Suppressor macrophage treated with lipopolysaccharide for 4 hours (primary cell): ENCODE results near the gene NBL1.

Experiments
- DNase-seq: peaks from one replicate; pipeline ENCODE4 v3.0.0-alpha.2; 2020

The NBL1 gene, protein sequence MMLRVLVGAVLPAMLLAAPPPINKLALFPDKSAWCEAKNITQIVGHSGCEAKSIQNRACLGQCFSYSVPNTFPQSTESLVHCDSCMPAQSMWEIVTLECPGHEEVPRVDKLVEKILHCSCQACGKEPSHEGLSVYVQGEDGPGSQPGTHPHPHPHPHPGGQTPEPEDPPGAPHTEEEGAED

DNA sequence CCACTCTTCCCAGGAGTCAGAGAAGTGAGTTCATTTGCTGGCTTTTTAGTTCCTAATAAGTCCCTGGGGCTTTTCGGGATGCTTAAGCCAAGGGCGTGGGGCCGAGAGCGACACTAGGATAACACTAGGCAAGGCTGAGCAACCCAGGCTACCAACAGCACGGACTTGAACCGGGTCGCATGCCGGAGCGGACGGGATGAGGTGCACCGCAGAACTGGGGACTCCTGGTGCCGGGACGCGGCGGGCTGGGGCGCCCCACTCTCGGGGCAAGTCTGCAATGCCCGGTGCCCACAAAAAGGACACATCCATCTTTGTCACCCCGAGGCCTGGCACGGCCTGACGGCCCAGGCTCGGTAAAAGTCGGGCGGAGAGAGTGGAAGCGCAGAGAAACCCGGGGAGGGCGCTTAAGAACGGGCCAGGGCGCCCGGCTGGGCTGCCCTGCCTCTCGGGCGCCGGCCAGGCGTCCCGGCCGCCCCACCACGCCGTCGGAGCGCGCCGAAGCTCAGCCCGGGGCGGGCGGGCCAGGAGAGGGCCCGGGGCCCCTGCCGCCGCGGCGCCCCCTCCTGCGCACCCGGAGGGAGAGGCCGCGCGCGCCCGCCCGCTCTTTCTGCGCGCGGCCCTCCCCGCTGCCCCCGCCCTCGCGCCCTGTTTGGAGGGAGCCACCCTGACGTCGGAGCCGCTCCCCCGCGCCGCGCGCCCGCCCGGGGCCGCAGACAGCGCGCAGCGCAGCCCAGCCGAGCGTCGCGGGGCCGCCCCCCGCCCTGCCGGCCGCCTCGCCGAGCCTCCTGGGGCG, at the start of gene NBL1:
Gene NBL1, plus strand, starts transcription at position 710 of the 793 bp plus-strand sequence. CDS start 10,720 bp downstream, outside the sequence.
- DNase-seq: peak; percentile 49

DNA sequence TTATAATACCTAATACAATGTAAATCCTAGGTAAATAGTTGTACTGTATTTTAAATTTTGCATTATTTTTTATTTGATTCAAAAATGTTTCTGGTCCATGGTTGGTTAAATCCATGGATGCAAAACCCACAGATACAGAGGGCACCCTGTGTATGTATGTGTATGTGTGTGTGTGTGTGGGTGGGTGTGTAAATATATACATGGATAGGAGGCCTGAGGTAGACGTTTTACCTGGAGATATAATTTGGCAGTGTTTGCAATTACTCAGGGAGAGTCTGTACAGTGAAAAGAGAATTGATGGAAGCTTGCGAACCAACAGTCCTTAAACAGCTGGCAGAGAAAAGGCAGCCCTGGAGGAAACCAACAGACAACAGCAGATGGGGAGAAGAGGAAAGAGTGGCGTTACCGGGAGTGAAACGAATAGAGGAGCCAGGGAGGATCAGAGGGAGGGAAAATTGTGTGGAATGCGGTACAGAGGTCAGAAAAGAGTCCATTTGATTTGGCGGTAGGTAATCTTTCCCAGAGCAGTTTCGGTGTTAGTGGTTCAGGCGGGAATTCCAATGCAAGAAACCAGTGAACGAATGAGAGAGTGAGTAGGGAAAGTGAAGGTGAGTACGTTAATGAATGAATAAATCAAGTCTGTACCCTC, 47.9 kb upstream of the NBL1 start:
- no peak for DNase-seq

DNA sequence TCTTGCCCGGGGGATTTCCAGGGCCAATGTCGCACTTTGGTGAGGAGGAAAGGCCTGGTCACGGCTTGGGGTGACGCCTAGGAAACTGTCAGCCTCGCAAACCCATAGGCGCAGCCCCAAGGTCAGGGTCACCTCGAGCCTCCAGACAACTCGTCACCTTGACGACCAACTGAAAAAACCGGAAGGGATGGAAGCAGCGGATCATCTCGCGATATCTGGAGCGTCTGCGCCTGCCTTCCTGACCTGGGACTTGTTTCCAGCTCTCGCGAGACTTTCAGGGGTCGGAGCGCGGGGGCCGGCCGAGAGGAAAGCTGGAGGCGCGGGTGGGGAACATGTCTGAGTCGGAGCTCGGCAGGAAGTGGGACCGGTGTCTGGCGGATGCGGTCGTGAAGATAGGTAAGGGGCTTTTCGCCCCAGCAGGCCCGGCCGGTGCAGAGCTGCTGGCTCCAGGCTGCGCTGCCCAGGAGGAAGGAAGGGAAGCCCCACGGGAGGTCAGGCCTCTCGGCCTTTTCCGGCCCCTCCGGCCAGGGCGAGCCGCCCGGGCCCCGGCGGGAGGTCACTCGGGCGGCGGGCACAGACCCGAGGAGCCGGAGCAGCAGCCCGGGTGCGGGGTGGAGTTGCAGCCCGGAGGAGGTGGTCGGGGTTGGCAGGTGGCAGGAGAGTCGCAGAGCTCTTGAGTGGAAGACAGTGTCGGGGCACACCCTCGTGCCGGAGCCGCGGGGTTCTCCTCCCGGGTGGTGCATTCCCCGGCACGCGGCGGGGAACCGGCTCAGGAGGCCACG, 47.2 kb upstream of the NBL1 start:
- DNase-seq: peak; percentile 99

DNA sequence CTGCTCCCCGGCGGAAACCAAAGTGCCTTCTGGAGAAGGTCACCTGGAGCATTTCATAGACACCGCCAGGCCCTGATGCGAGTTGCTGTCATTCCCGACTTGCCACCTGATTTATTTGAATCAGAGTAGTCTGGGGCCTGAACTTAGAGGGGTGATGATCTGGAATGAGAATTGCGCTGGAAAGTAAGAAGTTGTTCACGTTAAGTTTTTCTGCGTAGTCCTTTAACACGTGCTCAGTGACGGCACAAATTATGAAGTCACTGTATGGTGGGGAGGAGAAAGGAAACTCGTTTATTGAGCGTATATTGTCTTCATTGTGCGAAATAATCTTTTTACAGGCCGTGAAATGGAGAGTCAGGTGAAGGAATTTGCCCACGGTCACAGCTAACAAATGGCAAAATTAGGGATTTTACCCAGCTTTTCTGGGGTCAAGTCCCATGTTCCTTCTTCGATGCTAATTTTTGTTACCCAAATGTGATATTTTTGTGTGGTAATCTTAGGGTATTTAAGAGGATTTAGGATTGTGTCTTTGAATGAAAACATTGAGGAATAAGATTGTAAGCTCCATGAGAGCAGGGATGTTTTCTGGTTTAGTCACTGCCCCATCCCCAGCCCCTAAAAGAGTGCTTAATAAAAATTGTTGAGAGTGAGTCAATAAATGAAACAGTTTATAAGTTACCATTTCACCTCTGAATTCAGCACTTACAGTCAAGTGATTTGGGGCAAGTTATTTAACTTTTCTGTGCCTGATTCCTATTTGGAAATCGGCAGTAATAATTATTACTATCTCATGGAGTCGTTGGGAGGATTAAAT, 46.4 kb upstream of the NBL1 start:
- peak; percentile 75 for DNase-seq

DNA sequence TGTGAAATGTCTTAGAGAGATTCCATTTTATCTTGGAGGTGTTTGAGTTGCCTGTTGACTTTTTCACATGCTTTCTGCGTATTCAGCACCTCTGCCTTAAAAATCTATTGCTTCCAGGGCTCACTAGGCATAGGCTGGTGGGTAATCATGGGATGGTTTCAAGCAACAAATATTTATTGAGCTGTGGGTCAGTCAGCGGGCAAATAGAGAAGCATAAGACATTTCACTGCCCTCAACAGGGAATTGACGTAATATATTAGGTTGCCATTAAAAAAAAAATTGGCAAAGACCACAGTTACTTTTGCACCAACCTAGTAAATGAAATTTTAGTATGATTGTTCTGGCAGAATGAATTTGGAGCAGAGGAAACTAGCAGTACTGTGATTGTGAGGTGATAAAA, 44.3 kb upstream of the NBL1 start:
- DNase-seq: no peak

DNA sequence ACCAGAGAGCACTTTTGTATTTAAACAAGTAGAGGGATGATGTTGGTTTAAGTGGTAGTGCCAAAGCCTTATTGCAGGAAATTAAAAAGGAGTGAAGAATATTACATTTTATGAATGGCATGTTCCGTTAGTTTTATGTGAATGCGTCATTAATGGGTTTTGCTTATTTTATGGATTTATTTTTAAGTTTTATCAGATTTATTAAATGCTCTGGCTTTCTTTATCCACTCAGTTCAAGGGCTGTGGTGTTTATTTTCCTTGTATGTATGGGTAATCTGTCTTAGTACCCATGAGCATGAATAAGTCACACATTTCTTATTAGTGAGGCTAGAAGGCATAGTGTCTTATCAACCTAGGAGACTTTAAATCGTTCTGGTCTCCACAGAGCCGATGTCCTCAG, 41.6 kb upstream of the NBL1 start:
- DNase-seq: no peak

DNA sequence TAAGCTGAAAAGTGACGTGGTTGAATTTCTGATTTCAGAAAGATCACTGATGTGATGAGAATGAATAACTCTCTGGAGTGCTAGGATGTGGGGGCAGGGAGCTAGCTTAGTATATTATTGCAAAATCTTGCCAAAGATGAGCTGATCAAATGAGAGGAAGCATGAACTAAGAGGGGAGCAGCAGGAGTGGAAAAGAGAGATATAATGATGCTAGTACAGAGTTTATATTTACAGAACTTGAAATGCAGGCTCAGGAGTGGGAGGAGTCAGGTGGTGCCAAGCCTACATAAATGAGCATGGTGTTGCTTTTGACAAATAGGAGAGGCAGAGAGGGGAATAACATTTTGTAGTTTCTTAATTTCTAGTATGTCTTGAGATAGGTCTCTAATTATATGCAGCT, 38.1 kb upstream of the NBL1 start:
- DNase-seq: peak; percentile 55

DNA sequence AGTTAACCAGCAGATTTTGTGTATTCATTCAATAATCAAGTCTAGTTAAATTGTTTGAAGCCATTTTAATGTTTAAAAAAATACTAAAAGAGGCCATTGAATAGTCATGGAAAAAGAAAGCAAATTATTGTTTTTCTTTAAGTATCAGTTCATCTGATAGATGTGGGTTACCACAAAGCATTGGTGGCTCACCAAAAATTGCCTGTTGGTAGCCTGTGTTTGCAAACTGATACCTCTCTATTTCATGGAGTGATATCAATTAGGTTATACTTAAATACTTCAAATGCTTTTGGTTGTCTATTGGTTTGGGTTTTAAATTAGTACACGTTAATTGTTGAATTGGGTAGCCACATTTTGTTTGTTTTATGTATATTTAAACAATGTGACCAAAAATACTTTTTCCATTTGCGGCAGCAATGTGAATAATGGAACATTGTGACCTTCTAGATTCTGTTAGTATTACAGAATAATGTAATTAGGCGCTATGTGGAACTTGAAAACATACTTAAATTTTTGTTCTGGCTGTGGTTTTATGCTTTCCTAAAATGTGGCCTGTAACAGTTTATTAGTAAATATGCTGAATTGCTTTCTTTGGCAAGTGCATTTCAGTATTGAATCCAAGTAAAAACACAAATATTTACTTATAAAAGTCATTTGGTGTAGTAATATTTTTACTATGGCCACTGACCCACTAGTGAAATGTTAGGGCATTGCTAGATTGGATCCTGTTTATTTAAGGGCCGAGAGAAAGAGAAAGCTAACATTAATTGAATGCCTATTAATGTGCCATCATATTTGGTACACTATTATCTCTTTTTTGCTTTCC, 37.1 kb upstream of the NBL1 start:
- no peak for DNase-seq

DNA sequence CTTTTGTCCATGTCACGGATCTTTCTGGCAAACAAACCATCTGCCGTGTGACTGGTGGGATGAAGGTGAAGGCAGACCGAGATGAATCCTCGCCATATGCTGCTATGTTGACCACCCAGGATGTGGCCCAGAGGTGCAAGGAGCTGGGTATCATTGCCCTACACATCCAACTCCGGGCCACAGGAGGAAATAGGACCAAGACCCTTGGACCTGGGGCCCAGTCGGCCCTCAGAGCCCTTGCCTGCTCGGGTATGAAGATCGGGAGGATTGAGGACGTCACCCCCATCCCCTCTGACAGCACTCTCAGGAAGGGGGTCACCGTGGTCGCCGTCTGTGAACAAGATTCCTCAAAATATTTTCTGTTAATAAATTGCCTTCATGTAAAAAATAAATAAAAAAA, 35.9 kb upstream of the NBL1 start:
- DNase-seq: no peak

DNA sequence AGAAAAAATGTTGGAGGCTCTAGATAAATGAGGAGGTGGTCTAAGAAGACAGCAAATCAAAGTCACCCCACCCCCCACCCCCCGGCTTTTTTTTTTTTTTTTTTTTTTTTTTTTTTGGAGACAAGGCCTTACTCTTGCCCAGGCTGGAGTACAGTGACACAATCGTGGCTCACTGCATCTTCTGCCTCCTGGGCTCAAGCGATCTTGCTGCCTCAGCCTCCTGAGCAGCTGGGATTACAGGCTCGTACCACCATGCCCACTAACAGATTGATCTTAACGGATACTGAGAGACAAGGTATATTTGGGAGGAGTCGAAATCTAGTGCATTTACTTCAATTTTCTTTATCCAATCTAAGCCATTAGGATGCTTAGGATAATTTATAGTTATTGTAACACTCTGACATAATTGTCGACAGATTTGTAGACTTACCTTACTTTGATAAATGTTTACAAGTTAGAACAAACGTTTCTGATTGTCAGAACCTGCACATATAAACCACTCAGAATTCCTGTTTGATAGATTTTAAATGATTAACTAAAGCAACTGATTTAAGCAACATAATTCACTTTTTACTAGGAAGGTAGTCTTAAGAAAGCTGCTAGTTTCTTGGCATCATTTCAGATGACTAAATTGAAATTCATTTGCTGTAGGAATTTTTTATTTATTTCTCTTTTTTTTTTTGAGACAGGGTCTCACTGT, 33.7 kb upstream of the NBL1 start:
- DNase-seq: no peak

DNA sequence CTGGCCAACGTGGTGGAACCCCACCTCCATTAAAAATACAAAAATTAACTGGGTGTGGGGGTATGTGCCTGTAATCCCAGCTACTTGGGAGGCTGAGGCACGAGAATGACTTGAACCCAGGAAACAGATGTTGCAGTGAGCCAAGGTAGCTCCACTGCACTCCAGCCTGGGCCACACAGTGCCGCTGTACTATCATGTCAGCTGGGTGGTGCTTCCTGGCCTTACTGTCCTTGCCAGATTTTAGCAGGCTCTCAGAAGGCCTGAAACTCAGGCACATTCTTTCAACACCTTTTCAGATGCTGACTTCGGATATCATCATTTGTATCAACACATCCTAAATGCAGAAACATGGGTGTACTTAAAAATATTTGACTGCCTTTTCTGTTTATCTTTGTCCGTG, 31.6 kb upstream of the NBL1 start:
- DNase-seq: no peak

DNA sequence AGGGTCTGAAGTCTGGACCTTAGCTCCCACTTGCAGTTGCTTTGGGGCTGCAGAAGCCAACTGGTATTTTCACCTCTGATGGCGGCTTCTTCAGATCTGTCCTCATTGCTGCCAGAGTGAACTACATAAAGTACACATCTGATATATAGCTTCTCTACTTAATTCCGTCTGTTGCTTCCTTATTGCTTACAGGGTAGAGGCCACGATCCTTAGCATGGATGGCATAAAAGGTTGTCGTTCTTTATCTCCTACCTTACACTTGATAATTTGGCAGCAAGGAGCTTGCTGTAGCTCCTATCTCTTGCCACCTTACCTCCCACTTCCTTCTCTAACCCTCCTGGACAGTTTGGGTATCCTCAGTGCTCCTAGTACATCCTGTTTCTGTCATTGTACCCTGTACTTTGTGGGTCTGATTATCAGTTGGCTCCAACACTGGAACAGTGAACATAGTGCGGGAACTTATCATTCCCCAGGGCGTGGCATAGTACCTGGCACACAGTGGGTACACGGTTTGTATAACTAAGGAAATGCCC, 30.9 kb upstream of the NBL1 start:
- DNase-seq: no peak

DNA sequence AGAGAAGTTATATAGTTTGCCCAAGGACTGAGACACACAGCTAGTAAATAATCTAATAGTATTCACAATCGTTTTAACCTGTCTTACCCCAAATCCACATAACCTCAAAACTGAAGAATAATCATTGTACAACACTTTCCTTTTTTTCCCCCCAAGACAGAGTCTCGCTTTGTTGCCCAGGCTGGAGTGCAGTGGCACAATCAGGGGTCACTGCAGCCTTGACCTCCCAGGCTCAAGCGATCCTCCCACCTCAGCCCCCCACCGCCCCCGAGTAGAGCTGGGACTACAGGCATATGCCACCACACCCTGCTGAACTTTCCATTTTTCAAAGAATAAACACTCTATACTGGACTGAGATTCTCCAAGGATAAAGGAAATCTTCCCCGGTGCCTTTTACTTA, 28.7 kb upstream of the NBL1 start:
- DNase-seq: no peak

DNA sequence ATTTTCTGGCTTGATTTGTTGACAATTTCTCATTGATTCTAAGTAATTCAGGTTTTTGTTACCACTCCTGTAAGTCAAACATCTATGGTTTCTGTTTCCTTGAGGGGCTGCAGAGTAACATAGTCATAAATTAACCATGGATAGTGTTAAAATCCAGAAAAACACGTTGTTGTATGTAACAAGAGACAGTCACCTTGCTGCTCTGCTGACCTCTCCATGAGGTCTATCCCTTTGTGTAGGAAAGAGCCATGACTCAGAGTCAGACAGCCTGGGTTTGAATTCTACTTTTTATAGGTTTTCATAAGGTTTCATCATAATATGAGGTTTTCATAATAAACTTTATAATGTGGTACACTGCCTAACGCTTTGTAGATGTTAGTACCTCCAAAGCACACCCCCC, 27.6 kb upstream of the NBL1 start:
- no peak for DNase-seq

DNA sequence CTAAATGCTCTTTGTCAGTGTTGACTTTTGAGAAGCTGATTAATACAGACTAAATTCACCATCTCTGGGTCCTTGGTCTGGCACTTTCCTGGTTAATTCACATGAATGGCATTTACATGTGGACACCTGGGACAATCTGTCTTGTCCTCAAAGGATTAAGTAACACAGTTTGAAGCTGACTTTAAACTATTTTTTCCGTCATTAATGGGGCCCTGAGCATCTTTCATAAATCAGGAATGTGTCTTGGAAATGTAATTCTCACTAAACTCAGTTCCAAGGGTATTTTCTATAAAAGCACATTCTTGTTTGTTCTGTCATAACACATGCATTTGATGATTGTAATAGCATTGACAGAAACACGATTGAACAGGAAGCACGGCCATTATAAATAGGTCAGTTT, 26.7 kb upstream of the NBL1 start:
- DNase-seq: no peak

DNA sequence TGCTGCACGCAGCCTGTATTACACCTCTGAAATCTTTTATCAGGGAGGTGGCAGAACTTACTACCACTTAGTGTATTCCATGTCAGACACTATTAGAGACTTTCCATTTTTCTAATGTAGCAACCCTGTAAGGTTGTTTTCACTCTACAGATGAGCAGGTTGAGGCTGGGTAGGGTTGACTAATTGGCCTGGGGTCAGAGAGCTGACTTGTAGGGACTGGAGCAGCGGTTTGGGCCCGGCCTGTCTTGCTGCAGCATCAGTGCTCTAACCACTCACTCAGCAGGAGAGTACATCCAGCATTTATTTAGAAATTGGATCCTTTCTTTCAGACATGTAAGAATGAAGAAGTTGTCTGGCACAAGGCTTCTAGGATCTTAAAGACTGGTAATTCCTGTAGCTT, 25.7 kb upstream of the NBL1 start:
- DNase-seq: no peak

DNA sequence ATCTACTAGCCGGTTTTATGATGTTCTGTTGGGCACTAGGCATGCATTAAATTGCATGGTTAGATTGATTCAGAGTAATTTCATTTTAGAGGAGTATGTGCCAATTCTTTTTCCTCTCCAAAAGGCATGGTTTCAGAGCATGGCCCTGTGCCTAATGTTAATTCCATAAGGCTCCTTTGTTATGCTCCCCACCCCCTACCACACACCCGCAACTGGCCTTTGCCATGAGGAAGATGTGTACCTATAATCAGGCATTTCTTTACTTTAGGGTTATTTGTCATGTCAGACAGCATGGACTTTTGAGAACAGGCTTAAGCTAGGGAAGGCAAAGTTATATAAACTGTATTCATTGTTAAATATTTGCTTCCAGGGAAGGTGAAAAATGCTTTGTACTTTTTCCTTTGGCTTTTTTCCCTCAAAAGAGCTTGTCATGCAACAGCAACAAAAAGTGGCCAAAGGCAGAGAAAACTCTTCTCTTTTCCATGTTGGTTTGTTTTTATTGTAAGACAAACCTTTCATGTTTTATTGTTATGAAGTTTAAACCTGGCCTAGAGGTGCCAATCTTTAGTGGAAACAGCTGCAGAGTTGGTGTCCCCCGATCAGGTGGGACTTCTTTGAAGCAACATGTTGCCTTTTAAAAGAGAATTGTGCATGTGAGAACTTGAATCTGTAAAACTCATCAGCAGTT, 24.3 kb upstream of the NBL1 start:
- DNase-seq: no peak

DNA sequence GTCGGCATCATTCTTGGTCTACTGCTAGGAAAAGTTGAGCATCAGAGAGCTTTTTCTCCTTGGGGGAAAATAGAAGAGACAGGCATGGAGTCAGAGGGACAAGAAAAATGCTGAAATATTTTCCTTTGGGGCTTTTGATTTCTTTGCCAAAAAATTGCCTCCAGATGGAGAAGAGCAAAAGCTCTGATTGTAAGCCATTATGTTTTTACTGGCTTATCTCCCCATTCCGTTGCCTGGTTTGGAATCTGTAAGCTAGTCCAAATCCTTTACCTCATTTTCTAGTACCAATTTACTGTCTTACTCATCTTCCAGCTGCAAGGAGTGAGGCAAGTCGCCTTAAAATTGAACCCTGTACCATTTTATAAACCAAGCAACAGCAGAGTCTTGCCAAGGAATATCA, 23.3 kb upstream of the NBL1 start:
- no peak for DNase-seq

DNA sequence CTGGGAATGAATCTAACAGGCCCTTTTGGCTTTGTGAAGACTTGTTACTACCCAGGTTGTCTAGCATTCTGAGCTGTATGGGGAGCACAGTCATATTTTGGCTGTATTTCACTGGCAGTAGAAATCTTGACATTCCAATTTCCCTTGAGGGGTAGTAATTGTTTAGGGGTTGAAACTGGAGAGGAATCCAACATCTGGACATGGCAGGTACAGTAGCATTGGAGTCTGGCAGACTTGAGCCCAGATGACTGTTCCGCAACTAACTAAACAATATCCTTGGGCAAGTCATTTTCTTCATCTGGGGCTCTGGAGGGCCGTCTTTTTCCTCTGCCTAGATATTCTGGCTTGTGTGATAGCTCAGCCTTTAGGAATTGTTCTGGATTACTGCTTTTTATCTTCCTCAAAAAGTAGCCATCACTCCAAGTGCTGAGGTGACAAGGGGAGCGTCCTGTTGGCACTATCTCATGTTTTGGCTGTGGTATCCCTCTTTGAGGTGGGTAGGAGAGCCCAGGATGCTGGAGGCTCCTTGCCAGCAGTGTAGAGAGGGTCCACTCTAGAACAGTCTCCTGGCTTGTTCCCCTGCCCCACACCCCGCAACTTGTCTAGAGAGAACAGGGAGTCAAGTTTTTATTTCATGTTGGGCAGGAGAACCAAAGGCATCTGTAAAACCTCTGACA, 22.7 kb upstream of the NBL1 start:
- DNase-seq: no peak

DNA sequence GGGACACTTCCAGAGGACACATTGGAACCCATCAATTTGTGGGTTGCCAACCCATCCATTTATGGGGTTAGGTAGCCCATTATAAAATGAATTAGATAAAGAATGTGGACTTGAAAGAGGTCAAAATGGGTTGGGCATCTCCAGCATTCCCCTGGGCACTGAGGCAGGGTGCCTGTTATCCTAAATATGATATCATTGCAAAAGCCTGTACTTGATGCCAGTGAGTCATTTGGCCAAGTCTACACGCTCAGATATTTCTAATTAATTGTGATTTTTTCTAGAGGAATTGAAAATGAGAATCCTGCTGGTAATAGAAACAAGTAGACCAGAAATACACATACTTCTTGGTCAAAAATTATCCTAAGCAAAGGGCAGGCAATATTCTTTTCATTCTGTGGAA, 21.9 kb upstream of the NBL1 start:
- DNase-seq: no peak
